RWPE1 (cell line): Measurements from ENCODE around the gene RGS4.

Experiments used
- CTCF ChIA-PET: fragments of 350-600 bp; sonication (Branson Sonifier 250); formaldehyde crosslinking; extraction: SDS; loops from one replicate; lab custom pipeline; 2021; lab: Yijun Ruan, JAX
- POLR2A ChIA-PET: fragments of 400-600 bp; formaldehyde crosslinking; extraction: SDS; loops from one replicate; lab custom pipeline; 2020; ENCODE audit warnings: antibody characterized with exemption; ENCODE audit not compliant: low non-redundant PET; lab: Yijun Ruan, JAX
- DNase-seq: peaks from one replicate; pipeline ENCODE4 v3.0.0; 2012; ENCODE audit warnings: low spot score
- H3K27ac ChIP-seq: fragments of 450-650 bp; 2 replicates; pipeline ENCODE4 v1.5.1; 2017
- TF ChIP-seq, protein P1 (sequence below): fragments of 450-650 bp; conservative IDR thresholded peaks from 2 replicates; pipeline ENCODE4 v1.5.1; 2017; ENCODE audit warnings: low read depth, mild to moderate bottlenecking

The RGS4 gene

DNA sequence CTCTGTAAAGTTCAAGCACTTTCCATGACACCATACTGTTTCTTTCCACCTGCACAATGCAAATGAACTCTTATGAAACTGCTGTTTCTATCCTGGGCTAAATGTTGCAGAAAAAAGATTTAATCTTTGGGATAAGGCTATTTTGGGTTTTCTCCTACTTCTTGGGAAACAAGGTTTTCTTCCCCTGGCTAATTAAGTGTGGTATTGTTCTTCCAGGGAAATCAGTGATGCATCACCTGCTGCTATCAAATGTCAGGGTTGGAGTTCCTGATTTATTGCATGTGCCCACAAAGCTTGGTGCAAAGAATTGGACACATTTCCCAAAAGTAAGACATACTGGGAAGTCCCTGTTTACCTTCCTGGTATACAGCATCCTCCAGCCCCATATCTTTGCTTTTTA lies 6.0 kb upstream of the RGS4 start:
- no peak overlapping the region for H3K27ac ChIP-seq
- CTCF ChIA-PET: interaction anchor here (0.6 kb wide), 1 partner anchor 8 kb away, joined by 3 read pairs; no protein-coding TSS in a partner anchor
- no peak for DNase-seq
- POLR2A ChIA-PET: no interaction called here
- TF ChIP-seq, protein P1, sequence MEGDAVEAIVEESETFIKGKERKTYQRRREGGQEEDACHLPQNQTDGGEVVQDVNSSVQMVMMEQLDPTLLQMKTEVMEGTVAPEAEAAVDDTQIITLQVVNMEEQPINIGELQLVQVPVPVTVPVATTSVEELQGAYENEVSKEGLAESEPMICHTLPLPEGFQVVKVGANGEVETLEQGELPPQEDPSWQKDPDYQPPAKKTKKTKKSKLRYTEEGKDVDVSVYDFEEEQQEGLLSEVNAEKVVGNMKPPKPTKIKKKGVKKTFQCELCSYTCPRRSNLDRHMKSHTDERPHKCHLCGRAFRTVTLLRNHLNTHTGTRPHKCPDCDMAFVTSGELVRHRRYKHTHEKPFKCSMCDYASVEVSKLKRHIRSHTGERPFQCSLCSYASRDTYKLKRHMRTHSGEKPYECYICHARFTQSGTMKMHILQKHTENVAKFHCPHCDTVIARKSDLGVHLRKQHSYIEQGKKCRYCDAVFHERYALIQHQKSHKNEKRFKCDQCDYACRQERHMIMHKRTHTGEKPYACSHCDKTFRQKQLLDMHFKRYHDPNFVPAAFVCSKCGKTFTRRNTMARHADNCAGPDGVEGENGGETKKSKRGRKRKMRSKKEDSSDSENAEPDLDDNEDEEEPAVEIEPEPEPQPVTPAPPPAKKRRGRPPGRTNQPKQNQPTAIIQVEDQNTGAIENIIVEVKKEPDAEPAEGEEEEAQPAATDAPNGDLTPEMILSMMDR: no peak

DNA sequence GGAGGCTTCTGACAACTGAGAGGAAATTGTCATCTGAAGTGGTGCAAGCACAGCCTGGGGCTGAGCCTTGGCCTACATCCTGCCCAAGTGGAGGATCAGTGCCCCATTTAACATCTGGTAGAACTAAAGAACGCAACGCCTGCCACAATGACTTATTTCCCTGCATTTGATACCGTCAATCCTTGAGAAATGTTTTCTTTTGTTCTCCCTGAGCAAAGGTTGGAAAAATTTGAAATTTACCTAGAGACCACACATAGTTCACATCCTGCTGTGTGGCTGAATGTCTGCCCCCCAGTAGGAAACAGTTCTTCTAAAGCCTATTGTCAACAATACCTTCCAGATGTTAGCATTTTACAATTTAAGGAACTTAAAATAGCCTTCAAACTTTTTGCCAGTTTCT lies 5.6 kb upstream of the RGS4 start:
- ChIA-PET POLR2A (no interaction called here), CTCF (interaction anchor here (0.6 kb wide), 1 partner anchor 83 kb away, joined by 3 read pairs; no protein-coding TSS in a partner anchor)
- TF ChIP-seq, protein P1: no peak
- no peak for DNase-seq
- no peak overlapping the region for H3K27ac ChIP-seq

DNA sequence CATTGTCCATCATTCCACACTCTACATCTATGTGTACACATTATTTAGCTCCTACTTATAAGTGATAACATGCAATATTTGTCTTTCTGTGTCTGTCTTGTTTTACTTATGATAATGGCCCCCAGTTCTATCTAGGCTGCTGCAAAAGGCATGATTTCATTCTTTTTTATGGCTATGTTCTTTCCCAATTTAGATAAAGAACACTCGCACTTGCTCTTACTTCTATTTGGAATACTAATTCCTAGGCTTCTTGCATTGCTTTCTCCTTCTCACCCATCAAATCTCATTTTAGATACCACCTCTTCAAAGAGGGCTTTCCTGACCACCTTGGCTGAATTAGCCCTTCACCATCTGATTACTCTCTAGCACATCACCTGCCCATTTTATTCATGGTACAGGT lies 3.0 kb upstream of the RGS4 start:
- POLR2A ChIA-PET: no interaction called here
- H3K27ac ChIP-seq: no peak overlapping the region
- CTCF ChIA-PET: no interaction called here
- DNase-seq: no peak
- TF ChIP-seq, protein P1: no peak

DNA sequence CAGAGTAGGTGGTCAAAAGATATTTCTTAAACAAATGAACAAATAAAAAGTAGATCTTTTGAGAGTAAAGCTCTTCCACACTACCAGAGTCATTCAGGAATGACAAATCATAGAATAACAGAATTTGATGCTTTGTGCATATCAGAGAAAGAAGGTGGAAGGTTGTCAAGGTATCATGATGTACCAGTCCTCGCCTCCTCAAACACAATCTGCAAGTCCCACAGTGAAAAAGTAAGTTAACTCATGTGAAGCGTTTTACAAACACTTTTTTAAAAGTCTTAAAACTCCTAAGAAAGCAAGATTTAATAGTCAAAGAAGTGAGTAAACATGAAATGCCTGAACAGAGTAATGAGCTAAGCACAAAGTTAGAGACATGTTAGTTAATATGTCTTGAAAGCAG lies 2.5 kb upstream of the RGS4 start:
- CTCF ChIA-PET: interaction anchor here (0.6 kb wide), 1 partner anchor 174 kb away, joined by 3 read pairs; no protein-coding TSS in a partner anchor

DNA sequence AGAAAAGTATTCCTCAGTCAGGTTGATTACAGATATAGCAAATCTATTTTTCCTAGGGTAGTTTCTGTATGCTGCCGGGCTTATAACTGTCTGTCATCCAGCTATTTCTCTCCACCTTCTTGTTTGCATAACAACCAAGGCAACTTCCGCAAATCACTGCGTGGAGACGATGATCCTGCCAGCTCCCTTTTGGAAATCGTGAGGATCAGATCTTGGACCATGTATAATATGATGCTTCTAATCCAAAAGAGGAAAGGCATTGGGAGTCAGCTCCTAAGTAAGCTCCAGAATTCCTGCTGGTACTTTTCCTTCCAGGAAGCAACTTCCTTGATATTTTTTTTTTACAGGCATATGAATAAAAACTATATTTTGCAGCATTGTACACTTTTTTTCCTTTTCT lies 445 bp upstream of the RGS4 start:
- TF ChIP-seq, protein P1: no peak
- ChIA-PET POLR2A (no interaction called here), CTCF (interaction anchor here (0.6 to 2.2 kb wide), 8 partner anchors 8 to 374 kb away, joined by 3 to 17 read pairs (median 5); no protein-coding TSS in a partner anchor)
- DNase-seq: no peak
- no peak overlapping the region for H3K27ac ChIP-seq

More for the DNA sequence above, 2.5 kb upstream of the RGS4 start:
- POLR2A ChIA-PET: no interaction called here
- H3K27ac ChIP-seq: no peak overlapping the region
- no peak for DNase-seq
- TF ChIP-seq, protein P1: no peak

DNA sequence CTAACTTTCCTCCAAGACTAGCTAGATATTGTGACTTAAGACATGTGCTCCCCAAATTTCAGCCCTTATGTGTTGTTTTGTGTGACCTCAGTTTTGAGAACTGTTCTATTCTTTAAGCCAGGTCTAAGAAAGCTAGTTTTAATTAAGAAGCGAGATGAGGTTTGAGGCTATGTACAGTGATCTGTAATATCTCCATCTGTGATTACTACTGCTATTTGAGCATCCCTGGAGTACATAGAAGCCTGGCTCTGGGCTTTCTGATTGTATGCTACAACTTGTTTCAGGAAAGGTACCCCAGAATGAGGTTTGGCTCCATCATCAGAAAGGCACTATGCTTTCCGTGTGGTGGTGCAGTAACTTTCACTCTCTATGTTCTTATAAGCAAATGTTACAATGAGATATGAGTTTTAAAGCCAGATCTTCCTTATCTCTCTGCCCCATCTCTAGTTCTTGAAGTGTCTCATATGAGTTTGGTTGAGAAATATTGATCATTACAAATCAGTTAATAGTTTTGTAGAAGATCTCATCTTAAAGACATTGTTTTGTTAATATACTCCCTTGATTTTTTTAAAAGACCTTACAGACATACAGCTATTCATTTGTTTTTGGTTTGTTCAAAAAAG lies 605 bp downstream of the RGS4 start:
- DNase-seq: no peak
- POLR2A ChIA-PET: no interaction called here
- TF ChIP-seq, protein P1: no peak
- H3K27ac ChIP-seq: no peak overlapping the region
- CTCF ChIA-PET: interaction anchor here (0.8 to 2.2 kb wide), 6 partner anchors 9 to 246 kb away, joined by 3 to 17 read pairs (median 4); no protein-coding TSS in a partner anchor
